Activated T-cell treated with anti-CD3 and anti-CD28 coated beads, Interleukin-2, amount 50 U/mL, for 1 hour (primary cell): Measurements from ENCODE around the gene LLCFC1.

Experiments
- DNase-seq: peaks from one replicate; pipeline ENCODE4 v3.0.0-alpha.2; 2020

LLCFC1 gene

DNA sequence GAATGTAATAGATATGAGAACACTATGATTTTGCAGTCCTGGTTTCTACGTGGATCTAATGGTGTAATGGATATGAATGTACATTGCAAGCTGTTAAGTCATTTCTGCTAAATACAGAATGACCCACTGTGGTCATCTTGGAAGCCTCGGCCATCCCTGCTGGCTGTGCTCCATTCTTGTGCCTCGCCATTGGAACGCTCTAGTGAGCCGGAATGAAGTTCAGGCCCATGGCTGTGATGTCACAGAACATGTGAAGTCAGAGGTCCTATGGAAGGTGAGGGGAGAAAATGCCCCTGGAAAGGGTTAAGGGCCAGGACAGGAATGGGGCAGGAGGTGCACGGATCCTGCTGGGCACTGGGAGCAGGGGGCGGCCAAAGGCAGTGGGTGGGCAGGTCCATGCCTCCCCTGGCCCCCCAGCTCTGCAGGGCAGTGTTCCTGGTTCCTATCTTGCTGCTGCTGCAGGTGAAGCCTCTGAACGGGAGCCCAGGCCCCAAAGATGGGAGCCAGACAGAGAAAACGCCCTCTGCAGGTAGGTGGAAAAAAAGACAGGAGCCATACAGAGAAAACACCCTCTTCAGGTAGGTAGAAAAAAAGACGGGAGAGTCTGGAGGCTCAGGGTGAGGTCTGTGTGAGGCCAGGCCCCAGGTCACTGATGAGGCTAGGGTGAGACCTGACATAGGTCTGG, at the start of gene LLCFC1:
Gene LLCFC1 (plus strand): TSS at position 259 of the 685 bp plus-strand sequence. CDS start 138 bp downstream, at position 397.
- no peak for DNase-seq

DNA sequence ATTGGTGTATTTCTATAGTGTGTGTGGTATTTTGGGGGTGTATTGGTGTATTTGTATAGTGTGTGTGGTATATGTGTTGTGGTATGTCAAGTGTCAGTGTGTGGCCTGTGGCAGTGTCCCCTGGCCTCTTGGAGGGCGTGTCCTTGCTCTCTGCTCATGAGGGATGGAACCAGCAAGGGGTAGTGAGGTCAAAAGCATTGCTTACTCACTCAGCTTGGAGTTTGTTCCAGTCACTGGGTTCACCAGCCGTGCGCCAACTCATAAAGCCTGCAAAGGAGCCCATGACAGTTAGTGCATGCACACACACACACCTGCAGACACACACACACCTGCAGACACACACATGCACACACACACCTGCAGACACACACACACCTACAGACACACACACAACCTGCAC, 49.5 kb upstream of the LLCFC1 start:
- no peak for DNase-seq

DNA sequence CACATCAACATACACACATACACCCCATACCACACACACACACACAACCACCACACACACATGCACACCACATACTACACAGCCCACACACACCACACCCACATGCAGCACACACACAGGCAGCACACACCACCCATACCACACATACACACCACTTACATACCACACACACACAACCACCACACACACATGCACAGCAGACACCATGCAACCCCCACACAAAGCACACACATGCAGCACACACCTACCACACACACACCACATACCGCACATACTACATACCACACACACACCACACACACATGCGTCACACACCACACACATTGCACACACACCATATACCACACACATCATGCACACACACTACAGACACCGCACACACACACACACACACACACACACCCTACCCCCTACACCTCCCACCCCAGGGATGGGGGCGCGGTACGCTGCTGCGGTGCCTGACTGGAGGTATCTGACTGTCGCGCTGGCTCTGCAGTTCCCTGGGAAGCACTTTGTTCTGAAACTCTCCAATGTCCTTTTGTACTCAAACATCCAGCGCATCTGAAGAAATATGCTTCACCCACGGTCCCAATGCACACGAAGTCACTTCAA, 48.3 kb upstream of the LLCFC1 start:
- no peak for DNase-seq

DNA sequence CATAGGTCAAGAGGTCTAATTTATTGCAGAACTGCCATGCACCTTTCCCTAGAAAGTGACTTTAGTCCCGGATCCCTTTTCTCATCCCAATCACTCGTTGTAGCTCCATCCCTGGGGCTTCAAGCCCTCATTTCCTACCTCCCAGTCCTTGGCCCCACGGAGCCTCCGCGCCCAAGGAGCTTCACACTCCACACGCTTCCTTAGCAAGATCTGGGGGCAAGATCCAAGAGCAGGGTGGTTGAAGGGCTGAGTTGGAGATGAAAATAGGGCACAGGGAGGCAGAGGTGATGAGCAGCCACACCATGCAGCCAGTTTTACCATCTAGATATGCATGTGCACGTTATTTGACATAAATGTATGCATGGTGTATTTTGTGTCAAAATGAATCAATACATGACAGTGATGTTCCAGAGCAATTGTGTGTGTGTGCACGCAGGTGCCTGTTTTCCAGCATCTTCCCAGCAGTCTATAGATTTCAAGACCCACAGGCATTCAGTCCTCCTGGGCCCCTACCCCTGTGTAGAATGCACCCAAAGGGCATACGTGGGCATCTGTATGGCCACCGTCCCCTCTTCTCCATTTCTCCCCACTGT, 47.7 kb upstream of the LLCFC1 start:
- DNase-seq = no peak

GRCh38 chr7:142892951-142893350, 46.3 kb upstream of the LLCFC1 start:
- DNase-seq = no peak

DNA sequence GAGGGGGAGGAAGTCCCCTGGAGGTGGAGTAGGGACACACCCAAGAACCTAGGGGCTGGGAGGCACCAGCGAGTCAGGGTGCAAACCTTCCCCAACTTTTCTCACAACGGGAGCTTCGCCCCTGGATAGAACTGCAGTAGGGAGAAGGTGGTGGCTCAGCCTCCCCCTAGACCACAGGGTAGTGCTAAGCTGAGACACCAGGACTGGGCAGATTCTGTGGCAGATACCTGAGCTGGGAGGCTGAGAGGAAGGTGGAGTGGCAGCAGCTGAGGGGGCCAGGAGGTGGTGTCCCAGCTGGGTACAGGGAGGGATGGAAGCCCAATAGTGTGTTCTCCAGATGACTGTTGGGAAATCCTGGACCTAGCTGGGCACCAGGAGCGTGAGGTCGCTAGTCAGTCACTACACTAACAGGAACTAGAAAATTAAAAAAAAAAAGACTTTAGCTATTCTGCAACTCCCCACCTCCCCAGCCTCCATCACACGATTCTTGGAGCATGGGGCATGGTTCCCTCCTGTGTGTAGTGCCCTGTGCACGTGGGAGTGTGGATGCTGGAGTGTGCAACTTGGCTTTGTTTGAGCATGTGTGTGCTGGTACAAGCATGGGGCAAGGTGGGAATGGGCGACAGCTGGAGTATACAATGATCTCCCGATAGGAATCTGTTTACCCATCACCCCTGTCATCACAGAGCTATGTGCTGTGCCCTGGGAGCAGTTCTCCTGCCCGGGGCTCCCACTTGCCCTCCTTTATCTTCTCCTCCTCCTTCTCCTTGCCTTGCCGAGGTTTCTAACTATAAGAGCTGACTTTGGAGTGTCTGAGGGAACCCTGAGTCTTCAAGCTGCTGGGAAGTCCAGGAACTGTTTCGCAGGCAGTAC, 44.9 kb upstream of the LLCFC1 start:
- DNase-seq = no peak

GRCh38 chr7:142894985-142895593, 44.2 kb upstream of the LLCFC1 start:
- no peak for DNase-seq

- no peak for DNase-seq
Measured at GRCh38 chr7:142896151-142896550, 43.1 kb upstream of the LLCFC1 start.

GRCh38 chr7:142896741-142897379, 42.4 kb upstream of the LLCFC1 start:
- DNase-seq = no peak

DNA sequence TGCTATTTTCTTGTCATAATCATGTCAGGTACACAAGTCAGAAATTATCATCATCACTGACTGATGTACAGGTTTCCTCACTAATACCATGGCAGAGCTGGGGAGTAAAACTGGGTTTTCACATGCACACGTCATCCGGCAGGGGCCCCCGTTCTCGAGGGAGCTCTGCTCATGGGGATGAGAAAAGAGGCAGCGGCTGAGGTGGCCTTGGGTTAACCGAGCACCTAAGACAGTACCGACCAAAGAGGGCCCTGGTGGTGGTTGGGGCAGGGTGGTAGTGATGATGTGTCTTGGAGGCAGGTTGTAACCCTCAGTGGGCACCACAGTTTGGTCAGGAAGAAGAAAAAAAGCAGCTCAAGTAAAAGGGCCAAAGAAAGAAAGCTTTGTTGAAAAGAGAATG, 41.6 kb upstream of the LLCFC1 start:
- no peak for DNase-seq

DNA sequence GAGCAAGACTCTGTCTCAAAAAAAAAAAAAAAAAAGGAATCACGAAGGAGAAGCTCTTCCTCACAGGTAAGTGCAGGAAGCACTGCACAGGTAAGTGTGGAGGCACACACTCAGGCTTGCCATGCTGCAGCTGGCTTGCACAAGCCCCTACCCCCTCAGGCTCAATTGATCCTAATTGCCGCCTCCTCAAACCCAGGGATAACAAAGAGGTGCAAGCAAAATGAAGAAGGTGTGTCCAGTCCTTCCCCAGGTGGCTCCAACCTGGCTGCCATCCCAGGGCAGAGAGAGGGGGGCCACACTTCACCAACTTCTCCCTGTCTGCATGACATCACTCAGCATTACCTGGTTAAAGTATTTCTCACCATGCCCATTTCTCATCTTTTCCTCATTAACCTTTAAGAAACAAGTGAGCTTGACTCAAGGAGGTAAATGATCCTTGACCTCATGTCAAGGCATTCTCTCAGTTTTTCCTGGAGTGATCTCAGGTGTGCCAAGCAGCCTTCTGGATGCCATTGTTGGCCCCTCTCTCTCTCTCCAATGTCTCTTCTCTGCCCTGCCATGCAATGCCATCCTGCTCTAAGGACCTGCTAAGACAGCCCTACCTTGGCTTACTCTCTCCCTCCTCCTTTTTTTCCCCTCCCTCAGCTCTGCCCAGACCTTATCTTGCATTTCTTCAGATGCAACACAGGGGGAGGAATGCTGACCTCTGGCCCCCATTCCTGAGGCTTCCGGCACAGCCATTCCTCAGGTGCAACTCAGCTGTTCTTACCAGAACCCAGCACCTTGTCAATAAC, 40.7 kb upstream of the LLCFC1 start:
- DNase-seq = no peak

- no peak for DNase-seq
Measured at GRCh38 chr7:142899661-142900060, 39.6 kb upstream of the LLCFC1 start.

- no peak for DNase-seq
Measured at GRCh38 chr7:142901426-142902259, 37.6 kb upstream of the LLCFC1 start.

GRCh38 chr7:142904128-142904527, 35.2 kb upstream of the LLCFC1 start:
- DNase-seq = no peak

DNA sequence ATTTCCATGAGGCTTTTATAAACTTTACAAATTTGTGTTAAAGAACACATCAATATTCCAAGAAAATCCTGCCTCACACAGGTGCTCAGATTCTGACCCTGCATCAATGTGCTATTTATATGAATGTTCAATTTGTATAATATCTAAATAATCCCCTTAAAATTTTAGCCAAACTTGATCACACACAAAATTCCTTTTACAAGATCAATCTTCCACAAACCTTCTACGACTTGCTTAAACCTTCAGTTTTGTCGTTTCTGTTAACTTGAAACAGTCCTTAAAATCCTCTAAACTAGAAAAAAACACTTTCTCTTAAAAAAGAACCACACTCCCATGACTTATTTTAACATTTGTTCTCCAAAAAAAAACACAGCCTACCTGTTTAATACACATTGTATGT, 33.5 kb upstream of the LLCFC1 start:
- no peak for DNase-seq

DNA sequence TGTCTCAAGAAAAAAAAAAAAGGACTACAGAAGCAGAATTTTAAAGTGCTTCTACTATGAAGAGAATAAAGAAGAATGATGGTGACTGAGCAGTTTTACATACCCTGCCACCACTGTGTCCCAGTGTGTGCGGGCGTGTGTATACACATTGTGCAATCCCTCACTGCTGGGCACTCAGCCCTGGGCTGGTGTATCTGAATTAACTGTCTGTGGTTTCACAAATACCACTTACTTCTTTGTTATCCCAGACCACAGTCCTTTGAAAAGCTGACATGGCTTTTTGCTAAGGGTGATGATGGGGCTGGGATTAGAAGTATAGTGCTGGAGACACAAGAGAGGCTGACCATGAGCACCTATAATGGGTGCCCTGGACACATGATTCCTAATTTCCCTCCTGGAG, 32.6 kb upstream of the LLCFC1 start:
- DNase-seq = no peak

GRCh38 chr7:142908290-142908689, 31.0 kb upstream of the LLCFC1 start:
- DNase-seq = no peak

DNA sequence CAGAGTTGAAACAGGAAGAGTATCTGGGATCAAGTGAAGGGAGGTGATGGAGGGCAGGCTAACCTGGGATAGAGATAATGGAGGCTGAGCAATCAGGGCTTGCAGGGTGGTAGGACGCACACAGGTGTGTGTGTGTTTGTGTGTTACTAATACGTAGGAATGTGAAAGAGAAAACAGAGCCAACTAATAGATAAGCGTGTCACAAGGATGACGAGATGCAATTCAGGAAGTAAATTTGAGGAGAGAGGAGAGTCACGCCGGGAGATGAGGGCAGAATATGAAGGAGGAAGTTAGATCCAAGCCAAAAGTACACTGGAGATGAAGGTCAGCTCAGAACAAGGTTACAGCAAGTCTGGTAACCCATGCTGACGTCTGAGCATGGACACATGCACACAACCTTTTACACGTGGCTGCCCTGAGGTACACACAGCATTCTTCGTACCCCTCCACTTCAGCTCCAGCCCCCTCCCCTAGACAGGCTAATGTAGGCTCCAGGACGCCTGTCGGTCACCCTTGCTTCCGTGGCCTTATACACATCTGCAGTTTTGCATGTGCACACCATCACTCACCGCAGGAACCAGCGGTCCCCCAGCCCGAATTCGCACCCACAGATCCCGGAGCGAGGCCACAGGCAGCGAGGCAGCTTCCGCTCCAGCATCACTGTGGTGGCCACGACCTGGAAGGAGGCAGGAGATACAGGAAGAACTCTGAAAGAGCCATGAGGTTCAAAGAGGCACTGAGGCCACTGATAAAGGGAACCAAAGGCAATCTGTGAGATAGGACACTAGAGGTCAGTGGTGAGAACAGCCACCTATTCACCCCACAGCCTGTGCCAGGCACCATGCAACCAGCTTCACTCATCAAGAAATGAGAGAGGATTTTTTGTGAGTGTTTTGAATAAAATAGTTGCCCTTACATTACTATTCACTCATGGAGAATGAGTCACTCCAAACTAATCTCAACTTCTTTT, 30.1 kb upstream of the LLCFC1 start:
- DNase-seq = no peak

DNA sequence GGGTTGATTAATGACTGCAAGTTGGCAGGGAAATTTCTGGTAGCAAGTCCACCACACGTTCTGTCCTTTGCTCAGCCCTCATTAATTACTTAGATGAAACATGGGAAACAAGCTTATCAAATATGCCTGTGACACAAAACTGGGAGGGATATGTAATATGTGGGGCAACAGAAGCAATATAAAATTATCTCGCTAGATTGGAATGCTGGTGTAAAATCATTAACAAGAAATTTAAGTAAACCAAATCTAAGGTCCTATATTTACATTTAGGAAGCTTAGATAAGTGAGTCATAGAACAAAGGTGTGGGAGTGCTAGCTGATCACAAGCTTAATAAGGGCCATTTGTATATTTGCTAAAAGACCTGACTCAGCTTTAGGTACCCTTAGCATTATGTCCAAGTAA, 29.3 kb upstream of the LLCFC1 start:
- DNase-seq = no peak
